ENCODE measurements around the gene HAUS3.

- TF ChIP-seq CTCF (IDR thresholded peaks at IDR 0.05; ENCODE audit: borderline replicate concordance, extremely low read depth, low read length, poor library complexity, severe bottlenecking) (no peak), EZH2 (IDR thresholded peaks at IDR 0.05; ENCODE audit: borderline replicate concordance, low read depth, low read length, severe bottlenecking) (no peak)
These were observed 61.5 kb downstream of the HAUS3 start for GRCh38 chr4:2180410-2180809.
